PC-9 (cell line): ENCODE measurements around the gene SIGLEC9. TPM values are rescaled to one million over a fixed set of nuclear protein-coding genes. Genes with fewer than 3 reads are reported as not detected.
A peak's percentile ranks its signal among the peaks of the same experiment; 100 is the strongest.
"Not testable (repeated sequence)": the region's sequence is repeated elsewhere in the genome, so short reads cannot be mapped to it uniquely, and the experiment has no call there.

ENCODE experiments used
- BruUV-seq: library from RNA; stranded (reverse); fragments of 400-500 nt; replicated peaks from 2 replicates; lab custom pipeline; 2021; lab: Mats Ljungman, UMichigan
- CTCF ChIA-PET: fragments of 300-600 bp; sonication (Branson Sonifier 250); formaldehyde crosslinking; loops from one replicate; lab custom pipeline; 2022; ENCODE audit warnings: antibody characterized with exemption; lab: Charles Lee
- POLR2A ChIA-PET: fragments of 300-600 bp; sonication (Branson Sonifier 250); formaldehyde crosslinking; loops from one replicate; lab custom pipeline; 2022; ENCODE audit warnings: antibody characterized with exemption; ENCODE audit not compliant: unreplicated experiment; lab: Charles Lee
- DNase-seq, 2 experiments: peaks; one replicate each; pipeline versions ENCODE4 v3.0.0 to v3.0.0-alpha.2; 2015 to 2022; ENCODE audit warnings: mixed read lengths in 1 of 2
- H2AFZ ChIP-seq: fragments of 200-600 bp; sonication (generic); 2 replicates; pipeline ENCODE4 v1.8.1; 2017; ENCODE audit warnings: antibody characterized with exemption
- H3F3A ChIP-seq: fragments of 200-600 bp; sonication (generic); 2 replicates; pipeline ENCODE4 v1.8.1; 2017; ENCODE audit warnings: antibody characterized with exemption, mild to moderate bottlenecking, low read depth; ENCODE audit not compliant: insufficient read depth
- H3K27ac ChIP-seq: fragments of 200-600 bp; sonication (generic); 2 replicates; pipeline ENCODE4 v1.6.1; 2016; ENCODE audit warnings: mixed run types
- H3K27me3 ChIP-seq: fragments of 200-600 bp; sonication (generic); 2 replicates; pipeline ENCODE4 v1.6.1; 2016; ENCODE audit warnings: low read depth, mixed run types; ENCODE audit not compliant: insufficient read depth
- H3K36me3 ChIP-seq: fragments of 200-600 bp; sonication (generic); 2 replicates; pipeline ENCODE4 v1.6.1; 2016; ENCODE audit warnings: low read depth, mixed run types
- H3K4me1 ChIP-seq: fragments of 200-600 bp; sonication (generic); replicated peaks from 2 replicates; pipeline ENCODE4 v1.6.1; 2016; ENCODE audit warnings: mixed run types; ENCODE audit not compliant: insufficient read depth
- H3K4me2 ChIP-seq: fragments of 200-600 bp; sonication (generic); 2 replicates; pipeline ENCODE4 v1.6.1; 2017; ENCODE audit warnings: mixed run types
- H3K4me3 ChIP-seq: fragments of 200-600 bp; sonication (generic); 2 replicates; pipeline ENCODE4 v1.6.1; 2016; ENCODE audit warnings: mixed run types
- H3K79me2 ChIP-seq: fragments of 200-600 bp; sonication (generic); 2 replicates; pipeline ENCODE4 v1.6.1; 2017; ENCODE audit warnings: low read depth, mixed run types
- H3K9me2 ChIP-seq: fragments of 200-600 bp; sonication (generic); 2 replicates; pipeline ENCODE4 v1.8.1; 2017; ENCODE audit warnings: mild to moderate bottlenecking; ENCODE audit not compliant: insufficient read depth
- H3K9me3 ChIP-seq: fragments of 200-600 bp; sonication (generic); 2 replicates; pipeline ENCODE4 v1.8.1; 2016; ENCODE audit warnings: low read depth; ENCODE audit not compliant: insufficient read depth
- H4K20me1 ChIP-seq: fragments of 200-600 bp; sonication (generic); 2 replicates; pipeline ENCODE4 v1.8.1; 2017; ENCODE audit not compliant: insufficient read depth
- EZH2 ChIP-seq: fragments of 200-600 bp; sonication (generic); IDR thresholded peaks from 2 replicates; pipeline ENCODE4 v1.8.0; 2017; ENCODE audit warnings: antibody characterized with exemption, low read depth
- intact Hi-C: fragments of 100-400 bp; cut with micrococcal nuclease; formaldehyde crosslinking; loops from one replicate; pipeline ENCODE4 v1.10.0; 2022; ENCODE audit not compliant: unreplicated experiment
- total RNA-seq: library from RNA; stranded (reverse); gene quantifications from 2 replicates; pipeline ENCODE4 v1.2.3, GENCODE V29; 2021
- TF ChIP-seq, protein P1 (sequence below): fragments of 200-600 bp; sonication (generic); conservative IDR thresholded peaks from 2 replicates; pipeline ENCODE4 v1.6.1; 2017; ENCODE audit warnings: mixed run types, antibody characterized with exemption, mild to moderate bottlenecking, moderate library complexity

Gene SIGLEC9
- total RNA-seq, 1 experiment from 2014 or later: not detected

DNA sequence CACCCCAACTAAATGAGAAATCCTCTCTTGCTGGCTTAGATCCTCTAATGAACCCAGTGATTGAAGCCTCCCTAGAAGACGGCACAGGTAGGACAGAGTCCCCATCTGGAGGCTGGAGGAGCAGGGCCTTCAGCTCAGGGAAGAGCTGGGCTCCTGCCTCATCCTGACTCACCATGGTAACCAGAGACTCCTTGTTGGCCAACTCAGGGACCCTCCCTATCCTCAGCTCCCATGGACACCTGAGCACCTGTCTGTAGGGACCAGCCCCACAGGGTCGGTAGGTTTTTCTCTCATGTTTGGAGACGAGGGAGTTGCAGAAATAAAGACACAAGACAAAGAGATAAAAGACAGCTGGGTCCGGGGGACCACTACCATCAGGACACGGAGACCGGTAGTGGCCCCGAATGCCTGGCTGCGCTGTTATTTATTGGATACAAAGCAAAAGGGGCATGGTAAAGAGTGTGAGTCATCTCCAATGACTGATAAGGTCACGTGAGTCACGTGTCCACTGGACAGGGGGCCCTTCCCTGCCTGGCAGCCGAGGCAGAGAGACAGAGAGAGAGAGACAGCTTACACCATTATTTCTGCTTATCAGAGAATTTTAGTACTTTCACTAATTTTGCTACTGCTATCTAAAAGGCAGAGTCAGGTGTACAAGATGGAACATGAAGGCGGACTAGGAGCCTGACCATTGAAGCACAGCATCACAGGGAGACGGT, 44.0 kb downstream of the SIGLEC9 start:
- ChIA-PET CTCF (no interaction called here), POLR2A (no interaction called here)
- BruUV-seq: no TSS peak
- H3K9me2 ChIP-seq: no peaks in the 10 kb centered on the region
- H3K79me2 ChIP-seq: no peaks in the 10 kb centered on the region
- intact Hi-C loops: loop anchor here (1.0 to 5.0 kb wide), 3 partner anchors 151 to 632 kb away; partner anchors contain the start of gene KLK10
- H3K4me3 ChIP-seq: no peak overlapping the region
- no peak overlapping the region for H3K4me2 ChIP-seq
- H3K9me3 ChIP-seq: no peaks in the 10 kb centered on the region
- DNase-seq: no peak
- no peaks in the 10 kb centered on the region for H3K4me1 ChIP-seq
- H3K27me3 ChIP-seq: peaks cover 81% of the 10 kb centered on the region
- no peaks in the 10 kb centered on the region for H4K20me1 ChIP-seq
- no peaks in the 10 kb centered on the region for H3F3A ChIP-seq
- H3K36me3 ChIP-seq: no peaks in the 10 kb centered on the region
- TF ChIP-seq, protein P1, sequence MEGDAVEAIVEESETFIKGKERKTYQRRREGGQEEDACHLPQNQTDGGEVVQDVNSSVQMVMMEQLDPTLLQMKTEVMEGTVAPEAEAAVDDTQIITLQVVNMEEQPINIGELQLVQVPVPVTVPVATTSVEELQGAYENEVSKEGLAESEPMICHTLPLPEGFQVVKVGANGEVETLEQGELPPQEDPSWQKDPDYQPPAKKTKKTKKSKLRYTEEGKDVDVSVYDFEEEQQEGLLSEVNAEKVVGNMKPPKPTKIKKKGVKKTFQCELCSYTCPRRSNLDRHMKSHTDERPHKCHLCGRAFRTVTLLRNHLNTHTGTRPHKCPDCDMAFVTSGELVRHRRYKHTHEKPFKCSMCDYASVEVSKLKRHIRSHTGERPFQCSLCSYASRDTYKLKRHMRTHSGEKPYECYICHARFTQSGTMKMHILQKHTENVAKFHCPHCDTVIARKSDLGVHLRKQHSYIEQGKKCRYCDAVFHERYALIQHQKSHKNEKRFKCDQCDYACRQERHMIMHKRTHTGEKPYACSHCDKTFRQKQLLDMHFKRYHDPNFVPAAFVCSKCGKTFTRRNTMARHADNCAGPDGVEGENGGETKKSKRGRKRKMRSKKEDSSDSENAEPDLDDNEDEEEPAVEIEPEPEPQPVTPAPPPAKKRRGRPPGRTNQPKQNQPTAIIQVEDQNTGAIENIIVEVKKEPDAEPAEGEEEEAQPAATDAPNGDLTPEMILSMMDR: no peak
- TF ChIP-seq EZH2: no peak
- H2AFZ ChIP-seq: no peak overlapping the region
- no peak overlapping the region for H3K27ac ChIP-seq

DNA sequence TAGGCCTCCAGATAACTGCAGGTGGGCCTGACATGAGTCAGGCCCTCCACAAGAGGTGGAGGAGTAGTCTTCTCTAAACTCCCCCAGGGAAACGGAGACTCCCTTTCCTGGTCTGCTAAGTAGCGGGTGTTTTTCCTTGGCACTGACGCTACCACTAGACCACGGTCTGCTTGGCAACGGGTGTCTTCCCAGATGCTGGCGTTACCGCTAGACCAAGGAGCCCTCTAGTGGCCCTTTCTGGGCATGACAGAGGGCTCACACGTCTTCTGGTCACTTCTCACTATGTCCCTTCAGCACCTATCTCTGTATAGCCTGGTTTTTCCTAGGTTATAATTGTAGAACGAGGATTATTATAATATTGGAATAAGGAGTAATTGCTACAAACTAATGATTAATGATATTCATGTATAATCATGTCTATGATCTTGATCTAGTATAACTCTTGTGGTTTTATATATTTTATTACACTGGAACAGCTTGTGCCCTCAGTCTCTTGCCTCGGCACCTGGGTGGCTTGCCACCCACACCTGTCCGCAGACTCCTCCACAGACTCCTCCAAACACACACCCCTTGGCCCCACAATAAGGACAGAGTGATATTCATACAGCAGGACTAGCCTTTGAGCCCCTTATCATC, 44.7 kb downstream of the SIGLEC9 start:
- H4K20me1 ChIP-seq, H3F3A ChIP-seq, H3K4me3 ChIP-seq, H3K4me2 ChIP-seq, BruUV-seq, POLR2A ChIA-PET, H3K79me2 ChIP-seq, H3K27ac ChIP-seq, H3K36me3 ChIP-seq, H2AFZ ChIP-seq, H3K4me1 ChIP-seq, H3K9me3 ChIP-seq, CTCF ChIA-PET, H3K9me2 ChIP-seq: not testable (repeated sequence)
- peak; percentile 44 to 71 for DNase-seq
- peaks cover 81% of the 10 kb centered on the region for H3K27me3 ChIP-seq
- intact Hi-C loops: loop anchor here (1.0 to 5.0 kb wide), 3 partner anchors 152 to 633 kb away; partner anchors contain the start of gene KLK10
- TF ChIP-seq, protein P1: peak; percentile 94

DNA sequence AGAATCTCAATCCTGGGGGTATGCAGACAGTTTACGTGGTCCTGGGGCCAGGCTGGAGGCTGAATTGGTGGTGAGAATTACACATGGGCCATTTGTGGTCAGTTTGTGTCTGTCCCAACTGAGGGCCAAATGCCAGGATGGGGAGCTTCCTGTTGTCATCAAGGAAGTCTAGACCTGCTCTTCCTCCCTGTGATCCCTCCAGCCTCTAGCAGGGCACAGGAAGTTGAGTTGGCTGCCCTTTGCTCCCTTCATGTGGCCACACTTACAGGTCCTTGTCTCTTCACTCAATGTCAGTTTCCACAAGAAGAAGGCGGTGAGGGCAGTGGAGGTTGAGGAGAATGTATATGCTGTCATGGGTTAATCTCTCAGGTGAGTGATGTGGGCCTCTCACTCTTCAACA, 47.5 kb downstream of the SIGLEC9 start:
- peaks cover 80% of the 10 kb centered on the region for H3K27me3 ChIP-seq
- no peaks in the 10 kb centered on the region for H3K9me3 ChIP-seq
- CTCF ChIA-PET: no interaction called here
- H3K36me3 ChIP-seq: no peaks in the 10 kb centered on the region
- H3F3A ChIP-seq: no peaks in the 10 kb centered on the region
- H3K4me2 ChIP-seq: no peak overlapping the region
- BruUV-seq: no TSS peak
- H2AFZ ChIP-seq: no peak overlapping the region
- no peaks in the 10 kb centered on the region for H3K9me2 ChIP-seq
- no peak overlapping the region for H3K27ac ChIP-seq
- no peaks in the 10 kb centered on the region for H3K79me2 ChIP-seq
- POLR2A ChIA-PET: no interaction called here
- intact Hi-C loops: no loop called here
- H4K20me1 ChIP-seq: no peaks in the 10 kb centered on the region
- no peak overlapping the region for H3K4me3 ChIP-seq
- TF ChIP-seq, protein P1: no peak
- TF ChIP-seq EZH2: no peak
- DNase-seq: no peak
- H3K4me1 ChIP-seq: no peaks in the 10 kb centered on the region
